PC-9 (cell line): ENCODE measurements around the gene ERMN. TPM values are rescaled to one million over a fixed set of nuclear protein-coding genes. Genes with fewer than 3 reads are reported as not detected.

Source experiments
- BruUV-seq: library from RNA; stranded (reverse); fragments of 400-500 nt; replicated peaks from 2 replicates; lab custom pipeline; 2021; lab: Mats Ljungman, UMichigan
- CTCF ChIA-PET: fragments of 300-600 bp; sonication (Branson Sonifier 250); formaldehyde crosslinking; loops from one replicate; lab custom pipeline; 2022; ENCODE audit warnings: antibody characterized with exemption; lab: Charles Lee
- POLR2A ChIA-PET: fragments of 300-600 bp; sonication (Branson Sonifier 250); formaldehyde crosslinking; loops from one replicate; lab custom pipeline; 2022; ENCODE audit warnings: antibody characterized with exemption; ENCODE audit not compliant: unreplicated experiment; lab: Charles Lee
- DNase-seq, 2 experiments: peaks; one replicate each; pipeline versions ENCODE4 v3.0.0 to v3.0.0-alpha.2; 2015 to 2022; ENCODE audit warnings: mixed read lengths in 1 of 2
- H2AFZ ChIP-seq: fragments of 200-600 bp; sonication (generic); 2 replicates; pipeline ENCODE4 v1.8.1; 2017; ENCODE audit warnings: antibody characterized with exemption
- H3F3A ChIP-seq: fragments of 200-600 bp; sonication (generic); 2 replicates; pipeline ENCODE4 v1.8.1; 2017; ENCODE audit warnings: antibody characterized with exemption, mild to moderate bottlenecking, low read depth; ENCODE audit not compliant: insufficient read depth
- H3K27ac ChIP-seq: fragments of 200-600 bp; sonication (generic); 2 replicates; pipeline ENCODE4 v1.6.1; 2016; ENCODE audit warnings: mixed run types
- H3K27me3 ChIP-seq: fragments of 200-600 bp; sonication (generic); 2 replicates; pipeline ENCODE4 v1.6.1; 2016; ENCODE audit warnings: low read depth, mixed run types; ENCODE audit not compliant: insufficient read depth
- H3K36me3 ChIP-seq: fragments of 200-600 bp; sonication (generic); 2 replicates; pipeline ENCODE4 v1.6.1; 2016; ENCODE audit warnings: low read depth, mixed run types
- H3K4me1 ChIP-seq: fragments of 200-600 bp; sonication (generic); replicated peaks from 2 replicates; pipeline ENCODE4 v1.6.1; 2016; ENCODE audit warnings: mixed run types; ENCODE audit not compliant: insufficient read depth
- H3K4me2 ChIP-seq: fragments of 200-600 bp; sonication (generic); 2 replicates; pipeline ENCODE4 v1.6.1; 2017; ENCODE audit warnings: mixed run types
- H3K4me3 ChIP-seq: fragments of 200-600 bp; sonication (generic); 2 replicates; pipeline ENCODE4 v1.6.1; 2016; ENCODE audit warnings: mixed run types
- H3K79me2 ChIP-seq: fragments of 200-600 bp; sonication (generic); 2 replicates; pipeline ENCODE4 v1.6.1; 2017; ENCODE audit warnings: low read depth, mixed run types
- H3K9me2 ChIP-seq: fragments of 200-600 bp; sonication (generic); 2 replicates; pipeline ENCODE4 v1.8.1; 2017; ENCODE audit warnings: mild to moderate bottlenecking; ENCODE audit not compliant: insufficient read depth
- H3K9me3 ChIP-seq: fragments of 200-600 bp; sonication (generic); 2 replicates; pipeline ENCODE4 v1.8.1; 2016; ENCODE audit warnings: low read depth; ENCODE audit not compliant: insufficient read depth
- H4K20me1 ChIP-seq: fragments of 200-600 bp; sonication (generic); 2 replicates; pipeline ENCODE4 v1.8.1; 2017; ENCODE audit not compliant: insufficient read depth
- EZH2 ChIP-seq: fragments of 200-600 bp; sonication (generic); IDR thresholded peaks from 2 replicates; pipeline ENCODE4 v1.8.0; 2017; ENCODE audit warnings: antibody characterized with exemption, low read depth
- intact Hi-C: fragments of 100-400 bp; cut with micrococcal nuclease; formaldehyde crosslinking; loops from one replicate; pipeline ENCODE4 v1.10.0; 2022; ENCODE audit not compliant: unreplicated experiment
- total RNA-seq: library from RNA; stranded (reverse); gene quantifications from 2 replicates; pipeline ENCODE4 v1.2.3, GENCODE V29; 2021
- TF ChIP-seq, protein P1 (sequence below): fragments of 200-600 bp; sonication (generic); conservative IDR thresholded peaks from 2 replicates; pipeline ENCODE4 v1.6.1; 2017; ENCODE audit warnings: mixed run types, antibody characterized with exemption, mild to moderate bottlenecking, moderate library complexity

Gene ERMN
- total RNA-seq, 1 experiment from 2014 or later = not detected

- no peak for DNase-seq
- intact Hi-C loops = no loop called here
- H3K4me3 ChIP-seq = no peak overlapping the region
- BruUV-seq = no TSS peak
- no peaks in the 10 kb centered on the region for H3K36me3 ChIP-seq
- no peaks in the 10 kb centered on the region for H3K4me1 ChIP-seq
- no peak overlapping the region for H2AFZ ChIP-seq
- H3K27ac ChIP-seq = no peak overlapping the region
- H3K79me2 ChIP-seq = no peaks in the 10 kb centered on the region
- no peaks in the 10 kb centered on the region for H3K9me2 ChIP-seq
- no peaks in the 10 kb centered on the region for H4K20me1 ChIP-seq
- H3K4me2 ChIP-seq = no peak overlapping the region
- ChIA-PET POLR2A (no interaction called here), CTCF (no interaction called here)
- TF ChIP-seq EZH2 = no peak
- TF ChIP-seq, protein P1, sequence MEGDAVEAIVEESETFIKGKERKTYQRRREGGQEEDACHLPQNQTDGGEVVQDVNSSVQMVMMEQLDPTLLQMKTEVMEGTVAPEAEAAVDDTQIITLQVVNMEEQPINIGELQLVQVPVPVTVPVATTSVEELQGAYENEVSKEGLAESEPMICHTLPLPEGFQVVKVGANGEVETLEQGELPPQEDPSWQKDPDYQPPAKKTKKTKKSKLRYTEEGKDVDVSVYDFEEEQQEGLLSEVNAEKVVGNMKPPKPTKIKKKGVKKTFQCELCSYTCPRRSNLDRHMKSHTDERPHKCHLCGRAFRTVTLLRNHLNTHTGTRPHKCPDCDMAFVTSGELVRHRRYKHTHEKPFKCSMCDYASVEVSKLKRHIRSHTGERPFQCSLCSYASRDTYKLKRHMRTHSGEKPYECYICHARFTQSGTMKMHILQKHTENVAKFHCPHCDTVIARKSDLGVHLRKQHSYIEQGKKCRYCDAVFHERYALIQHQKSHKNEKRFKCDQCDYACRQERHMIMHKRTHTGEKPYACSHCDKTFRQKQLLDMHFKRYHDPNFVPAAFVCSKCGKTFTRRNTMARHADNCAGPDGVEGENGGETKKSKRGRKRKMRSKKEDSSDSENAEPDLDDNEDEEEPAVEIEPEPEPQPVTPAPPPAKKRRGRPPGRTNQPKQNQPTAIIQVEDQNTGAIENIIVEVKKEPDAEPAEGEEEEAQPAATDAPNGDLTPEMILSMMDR = no peak
- H3K27me3 ChIP-seq = no peaks in the 10 kb centered on the region
- no peaks in the 10 kb centered on the region for H3K9me3 ChIP-seq
- no peaks in the 10 kb centered on the region for H3F3A ChIP-seq
Measured at GRCh38 chr2:157362627-157363026, 37.0 kb upstream of the ERMN start.

GRCh38 chr2:157361526-157361925 lies 35.9 kb upstream of the ERMN start:
- Histone ChIP-seq H3K27me3 (no peaks in the 10 kb centered on the region), H3F3A (no peaks in the 10 kb centered on the region), H3K9me2 (no peaks in the 10 kb centered on the region), H3K9me3 (no peaks in the 10 kb centered on the region), H2AFZ (no peak overlapping the region), H3K79me2 (no peaks in the 10 kb centered on the region), H3K27ac (no peak overlapping the region), H3K4me1 (no peaks in the 10 kb centered on the region), H3K4me3 (no peak overlapping the region), H3K4me2 (no peak overlapping the region), H4K20me1 (no peaks in the 10 kb centered on the region), H3K36me3 (no peaks in the 10 kb centered on the region)
- ChIA-PET POLR2A (interaction anchor here (0.6 kb wide), 1 partner anchor 94 kb away, joined by 7 read pairs; no protein-coding TSS in a partner anchor), CTCF (no interaction called here)
- no peak for DNase-seq
- TF ChIP-seq, protein P1 = no peak
- TF ChIP-seq EZH2 = no peak
- intact Hi-C loops = no loop called here
- no TSS peak for BruUV-seq

DNA sequence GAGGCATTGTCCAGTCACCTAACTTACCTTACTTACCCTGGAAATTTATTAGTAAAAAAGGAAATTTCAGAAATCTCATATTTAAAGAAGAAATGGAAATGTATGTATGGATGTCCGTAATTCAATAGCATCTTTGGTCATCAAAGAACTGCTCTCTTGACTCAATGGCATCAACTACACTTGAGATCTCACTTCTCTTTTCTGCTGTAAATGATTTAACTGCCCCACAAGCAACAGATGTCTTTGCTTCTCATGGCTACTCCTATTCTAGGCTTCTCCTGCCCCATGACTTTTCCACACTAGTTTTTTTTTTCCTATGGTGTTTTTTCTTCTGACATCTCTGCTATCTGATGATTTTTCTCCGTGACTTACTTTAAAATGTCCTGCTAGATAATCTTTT lies 34.0 kb upstream of the ERMN start:
- no peak for DNase-seq
- no peaks in the 10 kb centered on the region for H3K36me3 ChIP-seq
- H3K4me2 ChIP-seq = no peak overlapping the region
- TF ChIP-seq, protein P1 = no peak
- TF ChIP-seq EZH2 = no peak
- no peak overlapping the region for H3K4me3 ChIP-seq
- H3K27me3 ChIP-seq = no peaks in the 10 kb centered on the region
- ChIA-PET POLR2A (no interaction called here), CTCF (no interaction called here)
- H3K79me2 ChIP-seq = no peaks in the 10 kb centered on the region
- no peaks in the 10 kb centered on the region for H3F3A ChIP-seq
- H3K27ac ChIP-seq = no peak overlapping the region
- BruUV-seq = no TSS peak
- H3K4me1 ChIP-seq = no peaks in the 10 kb centered on the region
- H3K9me2 ChIP-seq = no peaks in the 10 kb centered on the region
- no peaks in the 10 kb centered on the region for H3K9me3 ChIP-seq
- H4K20me1 ChIP-seq = no peaks in the 10 kb centered on the region
- intact Hi-C loops = no loop called here
- H2AFZ ChIP-seq = no peak overlapping the region
